HepG2 (cell line): ENCODE results near the gene IFT43. TPM values are rescaled to one million over a fixed set of nuclear protein-coding genes. Genes with fewer than 3 reads are reported as not detected.

Experiments used
- ATAC-seq: fragments of 200-7000 bp; cut with Tn5 transposase; 3 replicates; pipeline ENCODE4 v1.9.1; 2020; ENCODE audit warnings: mild to moderate bottlenecking, moderate library complexity
- BruUV-seq: library from RNA; stranded (reverse); fragments of 400-500 nt; replicated peaks from 2 replicates; lab custom pipeline; 2021; lab: Mats Ljungman, UMichigan
- CTCF ChIA-PET: fragments of 300-600 bp; formaldehyde crosslinking; extraction: SDS; loops from one replicate; lab custom pipeline; 2021; ENCODE audit warnings: low total read pairs, inconsistent platforms, low intra/inter-chr PET ratio; lab: Yijun Ruan, JAX
- POLR2A ChIA-PET: fragments of 350-600 bp; sonication (Branson Sonifier 250); formaldehyde crosslinking; loops from one replicate; lab custom pipeline; 2020; ENCODE audit warnings: antibody characterized with exemption, inconsistent platforms; lab: Yijun Ruan, JAX
- DNase-seq: peaks from one replicate; pipeline ENCODE4 v3.0.0-alpha.2; 2015; ENCODE audit warnings: low spot score
- FAIRE-seq: peaks from 3 replicates; lab custom pipeline; 2011; peaks lifted over from hg19 to GRCh38; lab: Jason Lieb, UNC
- H2AFZ ChIP-seq: one replicate; pipeline ENCODE4 v1.6.1; 2011; ENCODE audit warnings: low read length, inconsistent platforms
- H3K27ac ChIP-seq: fragments of 300-600 bp; 3 replicates; pipeline ENCODE4 v1.8.0; 2011; ENCODE audit warnings: mixed run types, mild to moderate bottlenecking, mixed read lengths, low read length, inconsistent platforms; ENCODE audit not compliant: insufficient read depth; ENCODE audit errors: extremely low read length
- H3K27me3 ChIP-seq, 2 experiments: fragments of 200-600 bp in 1 of 2; 2 replicates in 1 of 2; 3 replicates in 1 of 2; pipeline versions ENCODE4 v1.6.0 to v1.8.0; 2011; ENCODE audit warnings: low read length in 2 of 2, mild to moderate bottlenecking in 2 of 2, moderate library complexity in 2 of 2, inconsistent platforms in 1 of 2; ENCODE audit not compliant: insufficient read depth in 2 of 2, control insufficient read depth in 1 of 2
- H3K36me3 ChIP-seq, 2 experiments: fragments of 200-600 bp in 1 of 2; replicated peaks in 1 of 2; 2 replicates in 1 of 2; 3 replicates in 1 of 2; pipeline versions ENCODE4 v1.5.1 to v1.8.0; 2011; ENCODE audit warnings: low read length in 2 of 2, inconsistent platforms in 1 of 2; ENCODE audit not compliant: insufficient read depth in 2 of 2, control insufficient read depth in 1 of 2
- H3K4me1 ChIP-seq: 2 replicates; pipeline ENCODE4 v1.5.1; 2012; ENCODE audit warnings: low read length, inconsistent platforms; ENCODE audit not compliant: insufficient read depth
- H3K4me2 ChIP-seq: 2 replicates; pipeline ENCODE4 v1.6.0; 2011; ENCODE audit warnings: low read depth, low read length, inconsistent platforms
- H3K4me3 ChIP-seq, 3 experiments: fragments of 200-600 bp in 1 of 3; sonication (generic), shearing (Covaris generic) in 1 of 3; replicated peaks in 1 of 3; 2 replicates each; pipeline ENCODE4 v1.5.1; 2011 to 2016; ENCODE audit warnings: low read length in 3 of 3, inconsistent platforms in 2 of 3, low read depth in 2 of 3, mild to moderate bottlenecking in 2 of 3, control low read depth in 1 of 3, mixed read lengths in 1 of 3; ENCODE audit not compliant: insufficient read depth in 1 of 3
- H3K79me2 ChIP-seq: one replicate; pipeline ENCODE4 v1.6.1; 2011; ENCODE audit warnings: low read length, inconsistent platforms; ENCODE audit not compliant: insufficient read depth
- H3K9ac ChIP-seq: 2 replicates; pipeline ENCODE4 v1.6.0; 2011; ENCODE audit warnings: mild to moderate bottlenecking, low read depth, low read length, inconsistent platforms; ENCODE audit not compliant: insufficient read depth
- H3K9me3 ChIP-seq: 2 replicates; pipeline ENCODE4 v1.5.1; 2012; ENCODE audit warnings: mild to moderate bottlenecking, low read length
- H4K20me1 ChIP-seq: 2 replicates; pipeline ENCODE4 v1.6.0; 2011; ENCODE audit warnings: inconsistent platforms, mild to moderate bottlenecking, low read length, moderate library complexity; ENCODE audit not compliant: insufficient read depth
- AHR ChIP-seq: IDR thresholded peaks from 2 replicates; pipeline ENCODE4 v1.6.1; 2018; ENCODE audit warnings: missing genetic modification reagents, missing compliant biosample characterization
- BATF2 ChIP-seq: sonication (generic); formaldehyde crosslinking; IDR thresholded peaks from 2 replicates; pipeline ENCODE4 v1.8.0; 2022; ENCODE audit warnings: mild to moderate bottlenecking, missing genetic modification reagents, moderate library complexity
- CHD4 ChIP-seq: fragments of 200-600 bp; sonication (generic); IDR thresholded peaks from 2 replicates; pipeline ENCODE4 v1.7.0; 2017; ENCODE audit warnings: mild to moderate bottlenecking, low read length, borderline replicate concordance
- EP300 ChIP-seq, 3 experiments: sonication (generic) in 1 of 3; formaldehyde crosslinking in 1 of 3; IDR thresholded peaks; 2 replicates each; pipeline versions ENCODE4 v1.5.1 to v1.6.1; 2011 to 2020; ENCODE audit warnings: low read depth in 2 of 3, low read length in 2 of 3, borderline replicate concordance in 1 of 3, improper control_type of control experiment in 1 of 3, mild to moderate bottlenecking in 1 of 3, missing genetic modification reagents in 1 of 3, moderate library complexity in 1 of 3
- ETV5 ChIP-seq: IDR thresholded peaks from 2 replicates; pipeline ENCODE4 v1.6.1; 2018; ENCODE audit warnings: missing biosample characterization, missing genetic modification reagents, inconsistent platforms, borderline replicate concordance
- IKZF4 ChIP-seq: sonication (generic); formaldehyde crosslinking; IDR thresholded peaks from 2 replicates; pipeline ENCODE4 v1.5.1; 2020; ENCODE audit warnings: borderline replicate concordance, mild to moderate bottlenecking, low read depth, missing genetic modification reagents; ENCODE audit errors: not compliant biosample characterization
- MIER2 ChIP-seq: IDR thresholded peaks from 2 replicates; pipeline ENCODE4 v1.6.1; 2016; ENCODE audit warnings: missing biosample characterization, missing genetic modification reagents
- PBX3 ChIP-seq: sonication (generic); formaldehyde crosslinking; IDR thresholded peaks from 2 replicates; pipeline ENCODE4 v1.8.1; 2023; ENCODE audit warnings: missing genetic modification reagents, inconsistent platforms, borderline replicate concordance
- POLR2AphosphoS2 ChIP-seq: IDR thresholded peaks from 2 replicates; pipeline ENCODE4 v1.6.1; 2011; ENCODE audit warnings: low read depth, low read length, improper control_type of control experiment
- SALL2 ChIP-seq: sonication (generic); formaldehyde crosslinking; IDR thresholded peaks from 2 replicates; pipeline ENCODE4 v1.8.1; 2023; ENCODE audit warnings: mild to moderate bottlenecking, missing genetic modification reagents, inconsistent platforms
- TARDBP ChIP-seq: sonication (generic); formaldehyde crosslinking; IDR thresholded peaks from 2 replicates; pipeline ENCODE4 v1.8.0; 2022; ENCODE audit warnings: mild to moderate bottlenecking, missing genetic modification reagents
- ZNF552 ChIP-seq: sonication (generic); formaldehyde crosslinking; IDR thresholded peaks from 2 replicates; pipeline ENCODE4 v1.9.0; 2022; ENCODE audit warnings: missing genetic modification reagents, mild to moderate bottlenecking, borderline replicate concordance
- WGBS: methylation state at CpG from one replicate; pipeline ENCODE4 v1.1.6; 2017; ENCODE audit warnings: low lambda C conversion rate; 5-methylcytosine and 5-hydroxymethylcytosine counted together
- in situ Hi-C: cut with HindIII; loops from 2 replicates; pipeline ENCODE4 v1.10.0; 2017; ENCODE audit warnings: low pct_unique_long_range_greater_than_20kb; ENCODE audit not compliant: extremely low pct_ligation_motif_present
- intact Hi-C: fragments of 100-400 bp; cut with micrococcal nuclease; formaldehyde crosslinking; loops from one replicate; pipeline ENCODE4 v1.10.0; 2022; ENCODE audit not compliant: unreplicated experiment
- polyA plus RNA-seq, 8 experiments: library from polyadenylated mRNA; depleted of rRNA in 3 of 8; stranded (reverse) in 7 of 8; unstranded in 1 of 8; fragments of >200 nt; fragmentation: Illumina TruSeq in 4 of 8; extraction: Trizol in 4 of 8; gene quantifications; 2 replicates each; pipeline versions ENCODE4 v1.2.1 to v1.2.3, GENCODE V29; 2011 to 2016; ENCODE audit warnings: low read depth in 4 of 8, missing spikeins in 1 of 8, mixed read lengths in 1 of 8; ENCODE audit not compliant: insufficient read depth in 1 of 8
- total RNA-seq, 5 experiments: library from RNA; depleted of rRNA; stranded (reverse); fragments of >200 nt; fragmentation: Illumina TruSeq; extraction: Trizol; gene quantifications; 2 replicates each; pipeline ENCODE4 v1.2.3, GENCODE V29; 2016; ENCODE audit warnings: low read depth in 1 of 5

IFT43 gene
- total and polyA plus RNA-seq, 2 of the 13 experiments (the other 11 are each of a cell fraction or from before 2014, with no cell fraction given): 0.15 to 0.55 TPM

DNA sequence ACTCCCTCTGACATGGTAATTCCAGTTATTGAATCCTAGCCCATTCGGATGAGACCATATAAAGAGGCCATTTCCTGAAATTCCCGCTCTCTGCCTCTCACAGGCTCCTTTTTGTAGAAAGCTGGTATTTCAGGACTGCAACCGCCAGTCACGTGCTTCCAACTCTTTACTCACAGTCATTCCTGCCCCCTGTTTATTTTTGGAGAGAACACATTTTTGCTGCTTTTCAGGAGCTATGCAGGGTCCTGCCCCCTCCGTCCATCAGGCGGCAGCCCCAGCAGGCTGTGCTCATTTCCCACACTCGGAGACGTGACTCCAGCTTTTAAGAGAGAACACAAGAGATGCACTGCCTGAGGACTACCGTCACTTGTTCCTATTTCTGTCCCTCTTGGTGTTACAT is 26.8 kb downstream of the IFT43 start (continued):
- TF ChIP-seq PBX3 (CRISPR knock-in tag): no peak

GRCh38 chr14:76015191-76015590 is 29.6 kb downstream of the IFT43 start:
- Histone ChIP-seq H3K4me3 (no peak overlapping the region), H4K20me1 (no peaks in the 10 kb centered on the region), H3K9ac (no peak overlapping the region), H3K4me2 (no peak overlapping the region), H3K79me2 (no peaks in the 10 kb centered on the region), H3K9me3 (peaks cover 7% of the 10 kb centered on the region; the same call in 1 of the 2 replicates), H3K36me3 (no peaks in the 10 kb centered on the region), H3K4me1 (no peaks in the 10 kb centered on the region), H3K27ac (no peak overlapping the region), H3K27me3 (no peaks in the 10 kb centered on the region; a peak in 2 of 5 replicates), H2AFZ (no peak overlapping the region)
- FAIRE-seq (no peak), ATAC-seq (no peak), DNase-seq (no peak)
- ChIA-PET CTCF (no interaction called here), POLR2A (no interaction called here)
- whole genome bisulfite sequencing: 8% methylated on average over 1 of the region's 1 CpG
- intact Hi-C loops: no loop called here
- BruUV-seq: no TSS peak
- in situ Hi-C loops: no loop called here
- no peak for TF ChIP-seq IKZF4 (CRISPR knock-in tag)
- no peak for TF ChIP-seq ETV5
- no peak for TF ChIP-seq BATF2 (CRISPR knock-in tag)
- TF ChIP-seq ZNF552 (CRISPR knock-in tag): no peak
- TF ChIP-seq AHR (CRISPR knock-in tag): no peak
- no peak for TF ChIP-seq TARDBP
- no peak for TF ChIP-seq EP300 (IDR thresholded peaks at IDR 0.05; ENCODE audit: low read depth in 2 of 2, low read length in 2 of 2)
- no peak for TF ChIP-seq EP300 (CRISPR knock-in tag; IDR thresholded peaks at IDR 0.05; ENCODE audit: borderline replicate concordance)
- TF ChIP-seq SALL2 (CRISPR knock-in tag): no peak
- TF ChIP-seq POLR2AphosphoS2: no peak
- no peak for TF ChIP-seq CHD4
- no peak for TF ChIP-seq MIER2 (CRISPR knock-in tag)
